Vagina (tissue), 2 donors: ENCODE results near the gene DRGX.

Experiments used
- POLR2AphosphoS5 ChIP-seq, 2 donors: sonication (generic); formaldehyde crosslinking; IDR thresholded peaks; one replicate each; pipeline ENCODE4 v1.9.0; 2017; ENCODE audit warnings: antibody characterized with exemption in 2 of 2, mild to moderate bottlenecking in 2 of 2, low read depth in 1 of 2; ENCODE audit not compliant: insufficient read depth in 1 of 2
- TF ChIP-seq, protein P1 (sequence below), 3 experiments: fragments of 450-650 bp in 2 of 3; fragments of 200-600 bp in 1 of 3; sonication (generic) in 1 of 3; IDR thresholded peaks; one replicate each; pipeline ENCODE4 v1.5.1; 2017 to 2019; ENCODE audit warnings: antibody characterized with exemption in 3 of 3, mild to moderate bottlenecking in 2 of 3, moderate library complexity in 2 of 3

DNA sequence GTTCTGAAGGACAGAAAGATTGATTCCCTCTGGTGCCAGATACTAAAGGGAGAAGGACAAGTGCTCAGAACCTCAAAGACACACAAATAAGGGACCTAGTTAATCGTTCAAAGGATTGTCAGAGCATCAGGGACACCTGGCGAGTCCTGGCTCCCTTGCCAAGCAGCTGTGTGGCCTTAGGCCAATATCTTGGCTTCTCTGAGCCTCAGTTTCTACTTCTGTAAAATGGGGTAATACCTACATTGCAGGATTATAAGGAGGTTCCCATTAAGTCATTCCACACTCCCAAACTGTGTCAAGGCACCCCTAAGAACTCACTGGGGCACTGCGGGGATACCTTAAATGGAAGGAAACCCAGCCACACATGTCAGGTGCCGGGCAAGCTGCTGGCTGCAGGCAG lies 29.4 kb downstream of the DRGX start:
- TF ChIP-seq, protein P1, sequence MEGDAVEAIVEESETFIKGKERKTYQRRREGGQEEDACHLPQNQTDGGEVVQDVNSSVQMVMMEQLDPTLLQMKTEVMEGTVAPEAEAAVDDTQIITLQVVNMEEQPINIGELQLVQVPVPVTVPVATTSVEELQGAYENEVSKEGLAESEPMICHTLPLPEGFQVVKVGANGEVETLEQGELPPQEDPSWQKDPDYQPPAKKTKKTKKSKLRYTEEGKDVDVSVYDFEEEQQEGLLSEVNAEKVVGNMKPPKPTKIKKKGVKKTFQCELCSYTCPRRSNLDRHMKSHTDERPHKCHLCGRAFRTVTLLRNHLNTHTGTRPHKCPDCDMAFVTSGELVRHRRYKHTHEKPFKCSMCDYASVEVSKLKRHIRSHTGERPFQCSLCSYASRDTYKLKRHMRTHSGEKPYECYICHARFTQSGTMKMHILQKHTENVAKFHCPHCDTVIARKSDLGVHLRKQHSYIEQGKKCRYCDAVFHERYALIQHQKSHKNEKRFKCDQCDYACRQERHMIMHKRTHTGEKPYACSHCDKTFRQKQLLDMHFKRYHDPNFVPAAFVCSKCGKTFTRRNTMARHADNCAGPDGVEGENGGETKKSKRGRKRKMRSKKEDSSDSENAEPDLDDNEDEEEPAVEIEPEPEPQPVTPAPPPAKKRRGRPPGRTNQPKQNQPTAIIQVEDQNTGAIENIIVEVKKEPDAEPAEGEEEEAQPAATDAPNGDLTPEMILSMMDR (IDR thresholded peaks at IDR 0.05), result no peak
- TF ChIP-seq POLR2AphosphoS5 (IDR thresholded peaks at IDR 0.05; ENCODE audit: insufficient read depth in 1 of 2, low read depth in 1 of 2), result no peak
